HG02943 (cell line): ENCODE measurements around the gene FGL2.
"Not testable (repeated sequence)": the region's sequence is repeated elsewhere in the genome, so short reads cannot be mapped to it uniquely, and the experiment has no call there.

Experiments
- ATAC-seq: cut with Tn5 transposase; IDR thresholded peaks from one replicate; pipeline ENCODE4 v1.9.1; 2021; ENCODE audit warnings: mild to moderate bottlenecking, low read depth, moderate library complexity; ENCODE audit not compliant: unreplicated experiment

FGL2 gene

GRCh38 chr7:77217474-77218185 is 18.0 kb upstream of the FGL2 start:
- no peak for ATAC-seq

- ATAC-seq: no peak
Observed at GRCh38 chr7:77216181-77216845, 16.7 kb upstream of the FGL2 start.

GRCh38 chr7:77209479-77210139 is 10.0 kb upstream of the FGL2 start:
- ATAC-seq: no peak

GRCh38 chr7:77208416-77208815 is 8.8 kb upstream of the FGL2 start:
- no peak for ATAC-seq

- ATAC-seq: no peak
Observed at GRCh38 chr7:77205706-77206105, 6.1 kb upstream of the FGL2 start.

GRCh38 chr7:77202481-77202976 is 2.9 kb upstream of the FGL2 start:
- ATAC-seq: peak; percentile 81

GRCh38 chr7:77200542-77200941 is 923 bp upstream of the FGL2 start:
- ATAC-seq: no peak

- ATAC-seq: no peak
Observed at GRCh38 chr7:77197141-77197540, 2.5 kb downstream of the FGL2 start.

GRCh38 chr7:77188731-77189437 is 10.7 kb downstream of the FGL2 start:
- no peak for ATAC-seq

GRCh38 chr7:77185866-77186265 is 13.8 kb downstream of the FGL2 start:
- no peak for ATAC-seq

GRCh38 chr7:77184990-77185389 is 14.6 kb downstream of the FGL2 start:
- no peak for ATAC-seq

GRCh38 chr7:77184463-77184862 is 15.2 kb downstream of the FGL2 start:
- no peak for ATAC-seq

- ATAC-seq: no peak
Observed at GRCh38 chr7:77182261-77182660, 17.4 kb downstream of the FGL2 start.

GRCh38 chr7:77181734-77182133 is 17.9 kb downstream of the FGL2 start:
- ATAC-seq: no peak

- ATAC-seq: no peak
Observed at GRCh38 chr7:77181015-77181595, 18.5 kb downstream of the FGL2 start.

GRCh38 chr7:77178024-77178423 is 21.6 kb downstream of the FGL2 start:
- ATAC-seq: not testable (repeated sequence)

- ATAC-seq: not testable (repeated sequence)
Observed at GRCh38 chr7:77177321-77177904, 22.2 kb downstream of the FGL2 start.

- peak; percentile 63 for ATAC-seq
Observed at GRCh38 chr7:77175274-77175800, 24.3 kb downstream of the FGL2 start.

GRCh38 chr7:77174418-77174817 is 25.2 kb downstream of the FGL2 start:
- ATAC-seq: not testable (repeated sequence)
